ENCODE measurements around the gene ALDH1L1. TPM values are rescaled to one million over a fixed set of nuclear protein-coding genes. Genes with fewer than 3 reads are reported as not detected.

The ALDH1L1 gene
- total RNA-seq, 1 experiment from 2014 or later, result not detected

GRCh38 chr3:126134219-126134975 lies 46.0 kb downstream of the ALDH1L1 start:
- peak; percentile 31 for DNase-seq (ENCODE audit: low read depth)

- DNase-seq (ENCODE audit: low read depth), result no peak
These were observed 46.8 kb downstream of the ALDH1L1 start for GRCh38 chr3:126133606-126134005.

GRCh38 chr3:126132751-126133511 lies 47.5 kb downstream of the ALDH1L1 start:
- DNase-seq (ENCODE audit: low read depth), result peak; percentile 24

GRCh38 chr3:126131881-126132750 lies 48.3 kb downstream of the ALDH1L1 start:
- DNase-seq (ENCODE audit: low read depth), result no peak

GRCh38 chr3:126130981-126131745 lies 49.2 kb downstream of the ALDH1L1 start:
- no peak for DNase-seq (ENCODE audit: low read depth)

GRCh38 chr3:126130081-126130855 lies 50.1 kb downstream of the ALDH1L1 start:
- no peak for DNase-seq (ENCODE audit: low read depth)

- DNase-seq (ENCODE audit: low read depth), result peak; percentile 86
These were observed 50.9 kb downstream of the ALDH1L1 start for GRCh38 chr3:126129398-126129891.

- no peak for DNase-seq (ENCODE audit: low read depth)
These were observed 51.6 kb downstream of the ALDH1L1 start for GRCh38 chr3:126128504-126129397.

GRCh38 chr3:126127904-126128303 lies 52.5 kb downstream of the ALDH1L1 start:
- DNase-seq (ENCODE audit: low read depth), result no peak

- DNase-seq (ENCODE audit: low read depth), result no peak
These were observed 52.9 kb downstream of the ALDH1L1 start for GRCh38 chr3:126127452-126127851.

- DNase-seq (ENCODE audit: low read depth), result no peak
These were observed 53.5 kb downstream of the ALDH1L1 start for GRCh38 chr3:126126811-126127431.

GRCh38 chr3:126126286-126126685 lies 54.1 kb downstream of the ALDH1L1 start:
- no peak for DNase-seq (ENCODE audit: low read depth)

GRCh38 chr3:126125781-126126251 lies 54.6 kb downstream of the ALDH1L1 start:
- no peak for DNase-seq (ENCODE audit: low read depth)

GRCh38 chr3:126125341-126125740 lies 55.0 kb downstream of the ALDH1L1 start:
- no peak for DNase-seq (ENCODE audit: low read depth)

GRCh38 chr3:126124896-126125295 lies 55.5 kb downstream of the ALDH1L1 start:
- no peak for DNase-seq (ENCODE audit: low read depth)

GRCh38 chr3:126124148-126124868 lies 56.1 kb downstream of the ALDH1L1 start:
- DNase-seq (ENCODE audit: low read depth), result no peak

- no peak for DNase-seq (ENCODE audit: low read depth)
These were observed 58.8 kb downstream of the ALDH1L1 start for GRCh38 chr3:126121632-126122031.

GRCh38 chr3:126121074-126121473 lies 59.3 kb downstream of the ALDH1L1 start:
- no peak for DNase-seq (ENCODE audit: low read depth)
